HS-27A (cell line): ENCODE data around the gene LPAR6.
"Not testable (repeated sequence)": the region's sequence is repeated elsewhere in the genome, so short reads cannot be mapped to it uniquely, and the experiment has no call there.

ENCODE experiments used
- DNase-seq: peaks from one replicate; pipeline ENCODE4 v3.0.0-alpha.2; 2012; ENCODE audit warnings: low read depth, missing footprints

LPAR6 gene

DNA sequence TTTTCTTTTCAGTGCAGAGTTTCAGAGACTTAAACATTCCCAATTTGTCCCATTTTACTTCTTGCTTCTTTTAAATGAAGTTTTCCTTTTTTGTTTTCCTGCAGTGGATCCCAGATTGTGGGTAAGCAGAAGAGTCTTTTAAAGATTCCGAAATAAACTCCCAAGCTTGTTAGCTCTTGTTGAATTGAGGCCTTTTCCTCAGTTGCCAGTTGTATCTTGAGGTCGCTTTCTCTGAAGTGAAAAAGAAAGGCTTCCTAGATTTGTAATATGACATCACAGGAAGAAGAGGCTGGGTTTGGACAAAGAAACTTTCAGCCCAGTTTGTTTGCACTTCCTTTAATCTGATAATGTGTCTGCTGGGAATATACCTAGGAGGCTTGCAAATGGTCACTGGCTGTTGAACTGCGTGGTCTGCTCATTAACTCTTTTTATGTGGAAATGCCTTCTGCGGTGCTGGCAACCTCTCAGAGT lies at the start of gene LPAR6:
LPAR6 (minus strand) TSS at position 233 of the 471 bp plus-strand sequence. CDS start 690 bp downstream, outside the sequence.
- no peak for DNase-seq

- DNase-seq = no peak
These were observed 44.8 kb upstream of the LPAR6 start for GRCh38 chr13:48457578-48458242.

DNA sequence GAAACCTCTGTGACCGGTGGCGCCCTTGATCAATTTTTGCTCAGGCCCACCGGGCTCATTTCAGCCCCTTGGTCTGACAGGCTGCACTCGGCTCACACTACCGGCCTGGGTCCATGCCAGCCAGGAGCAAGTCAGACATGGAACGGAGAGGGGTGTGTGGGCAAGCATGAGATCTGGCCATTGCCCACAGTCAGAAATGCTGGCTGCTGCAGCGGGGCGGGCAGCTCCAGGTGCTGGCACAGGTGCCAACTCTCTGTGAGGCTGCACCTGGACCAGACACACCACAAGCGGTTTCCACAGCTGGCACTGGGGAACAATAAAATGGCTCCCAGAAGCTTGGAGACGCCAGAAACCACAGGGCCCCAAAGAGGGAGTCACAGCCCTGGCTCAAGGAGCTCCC lies 43.6 kb upstream of the LPAR6 start:
- DNase-seq = no peak

- not testable (repeated sequence) for DNase-seq
These were observed 38.3 kb upstream of the LPAR6 start for GRCh38 chr13:48451196-48451595.

DNA sequence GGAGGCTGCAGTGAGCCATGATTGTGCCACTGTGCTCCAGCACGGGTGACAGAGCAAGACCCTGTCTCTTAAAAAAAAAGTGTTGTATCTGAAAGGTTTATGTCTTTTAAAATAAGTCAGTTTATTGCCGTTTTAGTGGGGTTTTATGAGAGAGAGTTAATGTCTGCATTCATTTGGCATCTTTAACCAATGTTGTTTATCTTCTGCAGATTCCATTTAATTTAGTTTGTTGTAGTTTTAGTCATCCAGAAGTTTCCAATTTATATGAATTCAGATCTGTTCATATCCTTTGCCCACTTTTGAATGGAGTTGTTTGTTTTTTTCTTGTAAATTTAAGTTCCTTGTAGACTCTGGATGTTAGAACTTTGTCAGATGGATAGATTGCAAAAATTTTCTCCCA lies 36.7 kb upstream of the LPAR6 start:
- no peak for DNase-seq

DNA sequence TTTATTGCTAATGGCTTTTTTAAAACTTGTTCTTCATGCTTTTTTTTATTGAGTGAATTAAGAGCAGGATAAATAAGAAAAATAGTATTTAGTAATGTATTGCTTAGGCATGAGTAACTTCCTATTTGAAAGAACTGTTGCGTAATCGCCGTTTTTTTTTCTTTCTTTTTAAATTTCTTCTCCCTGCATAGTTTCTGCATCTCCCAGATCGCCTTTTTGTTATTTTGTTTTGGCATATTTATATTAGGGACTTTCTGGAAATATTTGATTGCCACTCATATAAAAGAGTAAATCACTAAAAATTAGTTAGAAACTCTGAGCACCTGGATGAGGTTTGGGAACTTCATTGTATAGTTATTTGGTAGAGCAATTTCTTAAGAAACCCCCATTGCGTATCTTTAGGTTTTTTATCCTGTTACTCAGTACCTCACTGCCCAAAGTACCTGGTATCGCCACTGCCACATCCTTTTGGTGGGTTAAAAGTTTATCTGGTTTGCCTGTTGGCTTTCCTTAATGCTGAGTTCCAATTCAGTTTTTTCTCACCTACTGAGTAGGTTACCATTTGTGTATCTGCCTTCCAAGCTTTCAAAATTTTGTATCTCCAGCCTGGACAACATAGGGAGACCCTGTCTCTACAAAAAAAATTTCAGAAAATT lies 36.2 kb upstream of the LPAR6 start:
- no peak for DNase-seq

GRCh38 chr13:48448285-48448958 lies 35.5 kb upstream of the LPAR6 start:
- DNase-seq = no peak

- DNase-seq = no peak
These were observed 33.6 kb upstream of the LPAR6 start for GRCh38 chr13:48446464-48446863.

- no peak for DNase-seq
These were observed 30.7 kb upstream of the LPAR6 start for GRCh38 chr13:48443442-48444208.

DNA sequence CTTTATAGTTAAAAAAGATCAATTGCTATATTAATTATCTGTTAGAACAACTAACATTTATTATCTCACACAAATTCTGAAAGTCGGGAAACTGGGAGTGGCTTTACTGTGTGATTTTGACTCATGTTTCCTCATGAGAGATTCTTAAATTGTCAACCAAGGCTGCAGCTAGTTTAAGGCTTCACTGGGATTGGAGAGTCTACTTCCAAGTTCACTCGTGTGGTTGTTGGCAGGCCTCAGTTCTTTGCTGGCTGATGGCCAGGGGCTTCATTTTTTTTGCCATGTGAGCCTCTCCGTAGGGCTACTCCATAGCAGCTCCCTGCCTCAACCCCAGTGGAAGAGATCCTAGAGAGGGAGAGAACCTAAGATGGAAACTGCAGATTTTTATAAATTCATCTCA lies 24.5 kb upstream of the LPAR6 start:
- DNase-seq = no peak

DNA sequence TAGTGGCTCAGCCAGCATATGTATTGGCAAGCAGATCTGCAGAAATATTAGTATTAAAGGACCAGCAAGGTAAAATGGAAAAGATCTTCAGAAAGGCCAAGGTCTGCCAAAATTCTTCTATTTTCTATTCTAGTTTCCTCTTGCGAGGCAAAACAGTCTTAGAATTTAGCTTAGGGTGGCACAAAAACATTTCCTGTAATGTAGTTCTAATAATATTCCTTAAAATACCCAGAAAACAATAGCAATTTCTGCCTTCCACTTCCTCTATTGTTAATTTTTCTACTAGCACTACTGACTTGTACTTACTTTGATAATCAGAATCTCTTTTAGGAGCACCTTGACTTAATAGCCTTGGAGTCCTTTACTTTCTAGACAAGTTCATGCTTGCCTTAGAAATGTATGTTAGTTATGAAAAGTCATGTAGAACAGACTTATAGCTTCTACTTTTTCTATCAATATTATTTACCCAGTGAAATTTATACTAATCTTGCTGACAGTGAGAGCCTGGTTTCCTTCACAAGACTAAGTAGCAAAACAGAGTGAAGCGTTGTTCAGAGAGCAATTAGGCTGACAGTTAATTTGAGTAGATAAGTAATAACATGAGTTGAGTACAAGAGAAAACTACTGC lies 23.9 kb upstream of the LPAR6 start:
- no peak for DNase-seq

- DNase-seq = no peak
These were observed 21.3 kb upstream of the LPAR6 start for GRCh38 chr13:48434200-48434599.

GRCh38 chr13:48431987-48432615 lies 19.2 kb upstream of the LPAR6 start:
- DNase-seq = no peak

GRCh38 chr13:48431431-48431830 lies 18.5 kb upstream of the LPAR6 start:
- no peak for DNase-seq

DNA sequence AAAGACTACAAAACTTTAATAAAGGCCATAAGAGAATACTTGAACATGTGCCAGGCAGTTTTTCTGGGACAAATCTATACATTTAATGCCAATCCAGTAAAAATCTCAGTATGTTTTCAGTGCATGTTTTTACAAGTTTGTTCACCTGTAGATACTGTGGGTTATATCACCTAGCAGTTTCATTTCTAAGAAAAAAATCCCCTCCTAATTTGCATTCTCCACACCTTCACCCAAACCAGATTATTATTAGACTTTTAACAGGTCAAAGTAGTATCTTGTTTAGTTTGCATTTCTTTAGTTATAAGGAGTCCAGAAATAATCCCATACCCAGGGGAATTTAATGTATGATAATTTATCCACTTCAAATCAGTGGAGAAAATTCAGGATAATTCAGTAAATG lies 17.0 kb upstream of the LPAR6 start:
- no peak for DNase-seq

DNA sequence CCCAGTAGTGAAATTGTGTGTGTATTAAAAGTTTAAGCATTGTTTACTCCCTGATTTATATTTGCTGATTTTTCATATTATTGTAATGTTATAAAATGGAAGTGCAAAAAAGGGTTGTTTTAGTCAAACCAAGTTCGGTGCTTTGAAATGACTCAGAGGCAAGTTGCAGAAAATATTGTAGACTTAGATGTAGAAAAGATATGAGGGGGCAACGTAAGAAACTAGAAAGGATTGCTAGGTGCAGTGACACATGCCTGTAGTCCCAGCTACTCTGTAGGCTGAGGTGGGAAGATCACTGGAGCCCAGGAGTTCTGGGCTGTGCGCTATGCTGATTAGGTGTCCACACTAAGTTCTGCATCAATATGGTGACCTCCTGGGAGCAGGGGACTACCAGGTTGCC lies 16.1 kb upstream of the LPAR6 start:
- no peak for DNase-seq

GRCh38 chr13:48426755-48427298 lies 13.9 kb upstream of the LPAR6 start:
- not testable (repeated sequence) for DNase-seq

DNA sequence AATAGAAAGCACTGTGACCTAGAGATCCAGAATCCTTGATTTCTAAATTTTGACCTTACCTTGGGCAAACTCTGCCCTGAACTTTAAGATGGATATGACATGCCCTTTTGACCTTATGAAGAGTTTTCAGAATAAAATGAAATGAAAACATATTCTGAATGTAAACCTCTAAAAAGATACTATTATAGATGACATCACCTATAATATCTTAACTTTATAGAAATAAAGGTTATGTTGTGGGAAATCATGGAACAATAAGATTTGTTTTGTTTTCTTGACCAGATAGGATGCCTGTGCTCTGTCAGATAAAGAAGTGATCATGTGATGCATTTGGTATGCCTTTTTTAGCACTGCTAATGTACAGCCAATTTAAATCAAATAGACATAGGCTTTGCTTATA lies 13.1 kb upstream of the LPAR6 start:
- DNase-seq = no peak

DNA sequence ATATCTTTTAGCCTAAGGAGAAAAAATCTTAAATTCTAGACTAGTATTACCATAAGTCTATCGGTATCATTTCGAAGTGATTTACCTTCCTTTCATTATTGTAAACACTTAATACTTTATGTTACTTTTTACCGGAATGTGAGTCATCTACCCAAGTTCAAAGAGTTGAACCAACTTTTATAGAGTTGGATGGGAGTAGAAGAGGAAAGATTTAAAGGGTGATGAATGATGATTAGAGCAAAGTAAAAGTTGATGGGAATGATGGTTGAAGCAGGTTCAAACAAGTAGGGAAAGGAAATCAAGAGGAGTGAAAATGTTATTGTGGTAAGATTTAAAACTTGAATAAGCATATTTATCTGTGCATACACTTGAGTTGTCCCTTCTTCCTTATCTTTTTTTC lies 11.3 kb upstream of the LPAR6 start:
- no peak for DNase-seq

- not testable (repeated sequence) for DNase-seq
These were observed 9.1 kb upstream of the LPAR6 start for GRCh38 chr13:48422003-48422402.

- no peak for DNase-seq
These were observed 2.6 kb upstream of the LPAR6 start for GRCh38 chr13:48415516-48415915.
